ENCODE results near the gene KCNIP3.
"Not testable (repeated sequence)": the region's sequence is repeated elsewhere in the genome, so short reads cannot be mapped to it uniquely, and the experiment has no call there.

The KCNIP3 gene

GRCh38 chr2:95386031-95386430, 88.9 kb downstream of the KCNIP3 start:
- no peak for DNase-seq (ENCODE audit: low read depth in 2 of 2)

DNA sequence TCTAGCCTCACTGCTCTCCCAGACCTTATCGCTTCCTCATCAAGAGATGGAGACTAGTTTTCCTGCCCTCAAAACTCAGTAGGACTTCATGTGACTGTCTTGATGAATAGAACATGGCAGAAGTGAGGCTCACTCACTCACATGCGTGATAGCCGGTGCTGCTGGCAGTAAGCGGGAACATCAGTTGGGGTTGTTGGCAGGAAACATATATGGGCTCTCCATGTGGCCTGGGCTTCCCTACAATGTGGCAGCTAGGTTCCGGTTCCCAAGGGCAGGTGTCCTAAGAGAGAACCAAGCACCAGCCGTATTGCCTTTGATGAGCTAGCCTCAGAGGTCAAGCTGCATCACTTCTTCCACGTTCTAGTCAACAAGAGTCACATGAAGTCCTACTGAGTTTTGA, 90.2 kb downstream of the KCNIP3 start:
- DNase-seq (ENCODE audit: low read depth in 2 of 2) = no peak

GRCh38 chr2:95388091-95388692, 91.0 kb downstream of the KCNIP3 start:
- no peak for DNase-seq (ENCODE audit: low read depth in 2 of 2)

GRCh38 chr2:95388856-95389244, 91.7 kb downstream of the KCNIP3 start:
- DNase-seq (ENCODE audit: low read depth in 2 of 2) = no peak

- DNase-seq (ENCODE audit: low read depth in 2 of 2) = peak; percentile 16 to 55
These were observed 92.3 kb downstream of the KCNIP3 start for GRCh38 chr2:95389245-95390119.

GRCh38 chr2:95390272-95390880, 93.2 kb downstream of the KCNIP3 start:
- no peak for DNase-seq (ENCODE audit: low read depth in 2 of 2)

DNA sequence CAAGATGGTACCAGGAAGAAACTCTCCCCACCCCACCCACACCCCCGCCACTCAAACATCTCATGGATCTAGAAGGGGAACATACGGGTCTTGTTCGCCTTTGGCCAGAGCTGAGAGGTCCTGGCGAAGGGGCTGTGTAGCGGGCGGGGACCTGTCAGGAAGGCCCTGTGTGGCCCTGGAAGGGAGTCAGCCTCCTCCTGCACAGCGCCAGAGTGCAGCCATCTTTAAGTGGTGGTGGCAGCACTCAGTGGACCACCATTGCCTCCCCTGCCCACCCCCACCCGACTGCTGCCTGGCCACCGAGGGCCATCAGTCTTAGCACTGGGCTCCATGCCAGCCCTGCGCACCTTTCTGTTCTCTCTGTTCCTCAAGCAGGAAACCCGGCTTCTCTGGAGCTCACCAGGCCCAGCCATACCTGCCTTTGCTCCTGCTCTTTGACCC, 93.8 kb downstream of the KCNIP3 start:
- no peak for DNase-seq (ENCODE audit: low read depth in 2 of 2)

- DNase-seq (ENCODE audit: low read depth in 2 of 2) = no peak
These were observed 94.6 kb downstream of the KCNIP3 start for GRCh38 chr2:95391641-95392310.

GRCh38 chr2:95392320-95392719, 95.2 kb downstream of the KCNIP3 start:
- DNase-seq (ENCODE audit: low read depth in 2 of 2) = no peak

- no peak for DNase-seq (ENCODE audit: low read depth in 2 of 2)
These were observed 95.7 kb downstream of the KCNIP3 start for GRCh38 chr2:95392730-95393455.

- DNase-seq (ENCODE audit: low read depth in 2 of 2) = no peak
These were observed 96.8 kb downstream of the KCNIP3 start for GRCh38 chr2:95393901-95394300.

DNA sequence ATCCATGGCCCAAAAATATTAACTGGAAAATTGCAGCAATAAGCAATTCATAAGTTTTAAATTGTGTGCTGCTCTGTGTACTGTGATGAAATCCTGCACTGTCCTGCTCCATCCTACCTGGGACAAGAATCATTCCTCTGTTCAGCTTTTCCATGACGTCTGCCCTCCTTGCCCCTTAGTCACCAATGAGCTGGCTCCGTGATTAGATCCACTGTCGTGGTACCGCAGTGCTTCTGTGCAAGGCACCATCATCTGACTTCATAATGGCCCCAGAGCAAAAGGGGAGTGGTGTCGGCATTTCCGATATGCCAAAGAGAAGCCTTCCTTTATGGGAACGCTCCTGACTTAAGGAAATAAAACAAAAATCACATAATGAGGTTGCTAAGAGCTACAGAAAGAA, 101.9 kb downstream of the KCNIP3 start:
- DNase-seq (ENCODE audit: low read depth in 2 of 2) = no peak

DNA sequence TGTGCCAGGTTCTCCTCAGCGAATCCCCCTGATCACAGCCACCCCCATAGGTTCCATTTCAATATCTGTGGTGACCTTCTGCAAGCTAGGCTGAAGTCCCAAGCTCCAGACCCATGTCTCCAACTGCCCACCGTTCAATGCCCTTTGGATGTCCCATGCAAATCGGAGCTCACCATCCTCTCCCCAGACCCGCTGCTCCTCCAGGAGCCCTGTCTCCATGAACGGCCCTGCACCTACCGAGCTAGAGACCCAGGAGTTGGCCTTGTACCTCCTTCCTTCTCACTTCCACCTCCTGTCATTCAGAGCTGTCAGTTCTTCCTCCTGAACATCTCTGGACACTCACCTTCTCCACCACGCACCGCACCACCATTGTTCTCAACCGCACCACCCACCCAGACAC, 104.3 kb downstream of the KCNIP3 start:
- no peak for DNase-seq (ENCODE audit: low read depth in 2 of 2)

DNA sequence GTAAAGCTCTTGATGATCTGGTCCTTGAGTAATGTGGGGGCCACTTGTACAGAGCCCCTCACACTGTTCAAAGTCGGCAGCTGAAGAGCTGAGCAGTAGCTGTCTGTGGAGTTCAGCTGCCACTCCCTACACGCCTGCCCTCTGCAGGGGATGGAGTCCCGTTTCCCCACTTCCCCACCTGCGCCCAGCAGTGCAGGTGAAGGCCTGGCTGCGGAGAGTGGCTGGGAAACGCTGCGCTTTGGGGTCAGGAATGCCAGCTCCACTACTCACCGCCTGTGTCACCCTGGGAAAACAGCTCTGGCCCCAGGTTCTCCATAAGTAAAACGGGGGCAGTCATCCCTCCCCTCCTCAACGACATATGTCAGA, 104.8 kb downstream of the KCNIP3 start:
- not testable (repeated sequence) for DNase-seq (ENCODE audit: low read depth in 2 of 2)

- peak; percentile 90 to 96 for DNase-seq (ENCODE audit: low read depth in 2 of 2)
These were observed 105.4 kb downstream of the KCNIP3 start, which contains the start of gene FAHD2A for GRCh38 chr2:95402370-95403203. Gene FAHD2A, plus strand, starts transcription at chr2:95402708. Its CDS starts 2,851 bp downstream, at chr2:95405559.

GRCh38 chr2:95403204-95403721, 106.1 kb downstream of the KCNIP3 start:
- DNase-seq (ENCODE audit: low read depth in 2 of 2) = peak in 1 of 2 donors; percentile 6

DNA sequence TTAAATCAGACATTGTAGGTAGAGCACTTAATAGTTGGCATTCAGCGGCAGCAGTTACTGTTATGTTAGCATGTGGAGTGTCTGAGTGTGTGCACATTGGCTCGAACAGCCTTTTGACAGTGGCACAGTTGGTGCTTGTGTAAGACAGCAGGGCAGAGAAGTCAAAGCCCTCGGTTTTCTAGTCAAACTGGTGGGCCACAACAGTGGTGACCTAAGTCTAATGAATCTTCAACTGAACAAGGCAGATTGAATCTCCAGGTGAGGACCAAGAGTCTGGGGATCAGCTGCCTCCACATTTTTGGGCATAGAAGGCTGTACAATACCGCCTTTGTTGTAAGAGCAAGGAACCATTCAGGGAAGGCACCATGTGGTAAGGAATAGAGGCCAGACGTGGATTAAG, 106.7 kb downstream of the KCNIP3 start:
- not testable (repeated sequence) for DNase-seq (ENCODE audit: low read depth in 2 of 2)

- DNase-seq (ENCODE audit: low read depth in 2 of 2) = not testable (repeated sequence)
These were observed 107.5 kb downstream of the KCNIP3 start for GRCh38 chr2:95404676-95405075.

DNA sequence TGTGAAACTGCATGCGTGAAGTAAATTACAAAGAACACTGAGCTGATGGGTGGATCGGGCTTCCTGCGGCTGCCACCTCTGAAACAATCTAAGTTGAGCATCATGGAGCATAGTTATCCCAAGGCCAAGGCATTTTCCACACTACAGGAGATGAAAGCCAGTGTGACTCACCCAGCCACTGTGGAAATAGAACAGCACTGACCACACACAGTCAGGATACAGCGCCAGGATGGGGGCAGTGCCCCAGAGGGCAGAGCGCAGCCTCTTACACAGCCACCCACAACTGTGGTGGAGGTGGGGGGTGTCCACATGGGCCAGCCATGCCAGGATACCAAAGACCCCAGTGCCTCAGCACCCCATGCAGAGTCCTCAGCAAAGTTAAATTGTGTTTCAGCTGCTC, 114.1 kb downstream of the KCNIP3 start:
- DNase-seq (ENCODE audit: low read depth in 2 of 2) = not testable (repeated sequence)

- DNase-seq (ENCODE audit: low read depth in 2 of 2) = peak; percentile 40 to 60
These were observed 117.0 kb downstream of the KCNIP3 start for GRCh38 chr2:95414015-95414594.
